ENCODE data around the gene PGBD5. TPM values are rescaled to one million over a fixed set of nuclear protein-coding genes. Genes with fewer than 3 reads are reported as not detected.

PGBD5 gene
- total and polyA plus RNA-seq, 2 of the 13 experiments (the other 11 are each of a cell fraction or from before 2014, with no cell fraction given): 0.04 to 0.13 TPM

DNA sequence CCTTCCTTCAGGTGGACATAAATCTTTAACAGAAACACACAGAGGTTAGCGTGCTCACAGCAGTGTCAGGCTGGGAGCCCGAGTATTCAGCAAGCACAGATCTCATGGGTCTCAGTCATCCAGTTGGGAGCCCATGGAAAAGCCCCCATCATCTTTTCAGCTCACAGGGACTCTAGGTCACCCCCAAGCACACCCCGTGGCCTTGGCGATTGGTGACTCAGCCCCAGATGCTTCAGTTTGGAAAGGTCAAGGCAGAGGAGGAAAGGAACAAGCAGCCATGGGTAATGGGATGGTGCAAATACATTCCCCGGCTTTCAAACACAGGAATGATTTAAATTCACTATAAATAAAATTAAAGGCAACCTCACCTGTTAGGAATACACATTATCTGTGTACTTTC is 88.9 kb downstream of the PGBD5 start:
- 0 out of 5 replicates have a peak, but pooled peaks cover 0 to 9% of the 10 kb centered on the region in 2 experiments for H3K27me3 ChIP-seq (ENCODE audit: control insufficient read depth in 1 of 2, insufficient read depth in 2 of 2, low read length in 2 of 2)

More for the DNA sequence above, 88.9 kb downstream of the PGBD5 start:
- Histone ChIP-seq H3K36me3 (replicated peaks in 1 of 2; ENCODE audit: control insufficient read depth in 1 of 2, insufficient read depth in 2 of 2, low read length in 2 of 2) (no peaks in the 10 kb centered on the region), H3K4me1 (ENCODE audit: insufficient read depth, low read length) (no peaks in the 10 kb centered on the region), H3K4me2 (ENCODE audit: low read depth, low read length) (no peak overlapping the region), H4K20me1 (ENCODE audit: insufficient read depth, low read length) (no peaks in the 10 kb centered on the region), H2AFZ (ENCODE audit: low read length) (no peak overlapping the region), H3K27ac (ENCODE audit: extremely low read length, insufficient read depth, low read length) (no peak overlapping the region), H3K79me2 (ENCODE audit: insufficient read depth, low read length) (no peaks in the 10 kb centered on the region), H3K9me3 (ENCODE audit: low read length) (no peaks in the 10 kb centered on the region), H3K9ac (ENCODE audit: insufficient read depth, low read depth, low read length) (no peak overlapping the region), H3K4me3 (replicated peaks in 1 of 3; ENCODE audit: insufficient read depth in 1 of 3, low read depth in 2 of 3, low read length in 3 of 3) (no peak overlapping the region)
- no peak for DNase-seq (ENCODE audit: low spot score)
- no peak for FAIRE-seq
- POLR2A ChIA-PET: no interaction called here
- BruUV-seq (replicated peaks): no TSS peak
- 45% methylated on average over 4 of the region's 5 CpGs for WGBS (ENCODE audit: low lambda C conversion rate)
- in situ Hi-C loops (cut with HindIII; ENCODE audit: extremely low pct_ligation_motif_present, low pct_unique_long_range_greater_than_20kb) (no loop called here), intact Hi-C loops (cut with micrococcal nuclease; ENCODE audit: unreplicated experiment) (no loop called here)
- no peak for TF ChIP-seq NAIF1 (CRISPR knock-in tag; IDR thresholded peaks at IDR 0.05; ENCODE audit: borderline replicate concordance)
- no peak for TF ChIP-seq MTA3 (CRISPR knock-in tag; IDR thresholded peaks at IDR 0.05)
- no peak for TF ChIP-seq RFX1 (IDR thresholded peaks at IDR 0.05)
- TF ChIP-seq HNF1B (CRISPR knock-in tag; IDR thresholded peaks at IDR 0.05): no peak
- TF ChIP-seq KLF16 (CRISPR knock-in tag; IDR thresholded peaks at IDR 0.05): no peak
- TF ChIP-seq MTF2 (CRISPR knock-in tag; IDR thresholded peaks at IDR 0.05; ENCODE audit: borderline replicate concordance): no peak
- TF ChIP-seq ZNF572 (CRISPR knock-in tag; IDR thresholded peaks at IDR 0.05): no peak
- no peak for TF ChIP-seq ZNF788 (CRISPR knock-in tag; IDR thresholded peaks at IDR 0.05; ENCODE audit: borderline replicate concordance)
- TF ChIP-seq HNF4G (IDR thresholded peaks at IDR 0.05; ENCODE audit: borderline replicate concordance, low read depth, low read length): no peak
- TF ChIP-seq HNF4G (CRISPR knock-in tag; IDR thresholded peaks at IDR 0.05; ENCODE audit: borderline replicate concordance, low read depth): no peak
- no peak for TF ChIP-seq SPEN (CRISPR knock-in tag; IDR thresholded peaks at IDR 0.05; ENCODE audit: low read depth)
- TF ChIP-seq ZBTB42 (CRISPR knock-in tag; IDR thresholded peaks at IDR 0.05): no peak
- TF ChIP-seq ZNF180 (CRISPR knock-in tag; IDR thresholded peaks at IDR 0.05; ENCODE audit: borderline replicate concordance, low read depth): no peak
- TF ChIP-seq MED1 (CRISPR knock-in tag; IDR thresholded peaks at IDR 0.05): no peak
- TF ChIP-seq ZNF607 (CRISPR knock-in tag; IDR thresholded peaks at IDR 0.05; ENCODE audit: borderline replicate concordance): no peak
- no peak for TF ChIP-seq ZNF367 (CRISPR knock-in tag; IDR thresholded peaks at IDR 0.05; ENCODE audit: borderline replicate concordance)
- no peak for TF ChIP-seq KLF12 (CRISPR knock-in tag; IDR thresholded peaks at IDR 0.05; ENCODE audit: borderline replicate concordance)
- ATAC-seq: no peak
- CTCF ChIA-PET (ENCODE audit: low intra/inter-chr PET ratio, low total read pairs): no interaction called here
